Neuron (in vitro differentiated cells): ENCODE results near the gene ZBTB17.
"Not testable (repeated sequence)": the region's sequence is repeated elsewhere in the genome, so short reads cannot be mapped to it uniquely, and the experiment has no call there.

ENCODE experiments used
- H2AFZ ChIP-seq: one replicate; pipeline ENCODE4 v1.6.1; 2013; ENCODE audit warnings: low read depth, mild to moderate bottlenecking, inconsistent platforms, low read length, moderate library complexity
- H3K27me3 ChIP-seq: one replicate; pipeline ENCODE4 v1.6.1; 2013; ENCODE audit warnings: low read length; ENCODE audit not compliant: insufficient read depth
- H3K36me3 ChIP-seq: one replicate; pipeline ENCODE4 v1.6.1; 2013; ENCODE audit warnings: low read length; ENCODE audit not compliant: insufficient read depth
- H3K4me1 ChIP-seq: one replicate; pipeline ENCODE4 v1.6.1; 2013; ENCODE audit warnings: low read length; ENCODE audit not compliant: insufficient read depth
- H3K4me3 ChIP-seq: 2 replicates; pipeline ENCODE4 v1.5.1; 2013; ENCODE audit warnings: mild to moderate bottlenecking, low read length, moderate library complexity
- H3K9me3 ChIP-seq: one replicate; pipeline ENCODE4 v1.6.1; 2013; ENCODE audit warnings: low read length

ZBTB17 gene

DNA sequence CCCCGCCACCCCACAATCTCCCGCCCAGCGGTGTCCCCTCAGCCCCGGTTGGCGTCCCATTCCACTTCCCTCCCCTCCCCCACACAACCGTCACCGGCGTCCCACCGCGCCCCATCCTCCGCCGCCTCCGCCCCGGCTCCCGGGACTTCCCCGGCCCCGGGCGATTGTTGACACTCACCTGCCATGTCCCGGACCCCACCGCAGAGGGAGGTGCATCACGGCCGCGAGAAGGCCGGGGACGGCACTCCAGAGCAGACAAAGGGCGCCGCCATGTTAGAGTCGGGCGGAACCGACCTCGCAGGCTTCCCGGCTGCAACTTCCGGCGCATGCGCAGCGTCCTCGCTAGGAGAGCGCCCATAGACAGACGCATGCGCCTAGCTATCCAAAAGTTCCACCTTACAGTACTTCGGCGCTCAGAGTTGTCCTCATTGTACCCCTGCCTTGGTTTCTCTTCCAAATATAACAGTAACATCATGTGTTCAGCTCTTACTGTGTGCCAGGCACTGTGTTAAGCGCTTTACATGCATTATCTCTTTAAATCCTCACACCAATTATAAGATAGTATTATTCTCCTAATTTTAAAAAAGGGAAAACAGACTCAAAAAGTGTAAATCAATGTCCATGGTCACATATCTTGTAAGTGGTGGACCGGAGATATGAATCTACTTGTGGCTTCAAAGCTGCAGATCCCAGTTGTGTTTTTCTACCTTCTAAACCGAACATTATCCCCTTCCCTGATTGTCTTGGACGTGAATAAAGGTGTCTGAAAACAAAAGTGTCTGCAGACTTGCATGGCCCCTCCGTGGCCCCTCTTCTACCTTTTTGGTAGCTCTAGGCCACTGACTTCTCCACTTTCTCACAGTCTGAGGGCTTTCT is at the start of gene ZBTB17:
TSS of gene ZBTB17 (minus strand) at position 297 of the 876 bp plus-strand sequence. CDS start 27,606 bp downstream, outside the sequence.
- H3K4me1 ChIP-seq: peaks cover 14% of the 10 kb centered on the region
- peak within 1 kb of the TSS; percentile 89 for H3K4me3 ChIP-seq
- H2AFZ ChIP-seq: peak within 1 kb of the TSS; percentile 93
- H3K27me3 ChIP-seq: no peaks in the 10 kb centered on the region
- peaks cover 4% of the 10 kb centered on the region for H3K9me3 ChIP-seq
- peaks cover 18% of the 10 kb centered on the region for H3K36me3 ChIP-seq

DNA sequence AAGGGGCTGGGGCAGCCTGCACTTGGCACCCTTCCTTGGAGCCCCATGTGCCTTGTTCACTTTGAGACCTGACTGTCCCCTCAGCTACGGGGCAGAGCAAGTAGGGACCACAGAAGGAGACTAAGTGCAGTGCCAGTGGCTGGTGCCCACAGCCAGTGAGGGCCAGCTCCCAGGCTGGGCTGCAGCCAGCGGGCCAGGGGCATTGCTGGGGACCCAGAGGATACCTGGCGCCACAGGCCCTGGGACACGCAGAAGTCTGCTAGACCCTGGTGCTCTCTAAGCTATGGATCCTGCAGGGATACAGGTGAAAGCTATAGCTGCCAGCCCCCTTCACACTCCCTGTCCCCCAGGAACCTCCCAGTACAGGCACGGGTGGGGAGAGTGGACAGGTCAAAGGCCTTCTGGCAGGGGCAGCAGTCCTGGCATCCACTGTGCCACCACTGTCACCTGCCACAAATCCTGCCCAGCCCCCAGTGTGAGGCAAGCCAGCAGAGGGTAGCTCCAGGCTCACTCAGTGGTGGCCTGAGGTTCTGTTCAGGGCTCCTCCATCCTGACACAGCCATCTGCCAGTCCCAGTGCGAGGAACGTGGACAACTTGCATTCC is 47.3 kb upstream of the ZBTB17 start:
- Histone ChIP-seq H3K36me3 (no peaks in the 10 kb centered on the region), H3K4me1 (peaks cover 9% of the 10 kb centered on the region), H2AFZ (no peak overlapping the region), H3K4me3 (no peak overlapping the region), H3K9me3 (no peaks in the 10 kb centered on the region), H3K27me3 (peaks cover 68% of the 10 kb centered on the region)

DNA sequence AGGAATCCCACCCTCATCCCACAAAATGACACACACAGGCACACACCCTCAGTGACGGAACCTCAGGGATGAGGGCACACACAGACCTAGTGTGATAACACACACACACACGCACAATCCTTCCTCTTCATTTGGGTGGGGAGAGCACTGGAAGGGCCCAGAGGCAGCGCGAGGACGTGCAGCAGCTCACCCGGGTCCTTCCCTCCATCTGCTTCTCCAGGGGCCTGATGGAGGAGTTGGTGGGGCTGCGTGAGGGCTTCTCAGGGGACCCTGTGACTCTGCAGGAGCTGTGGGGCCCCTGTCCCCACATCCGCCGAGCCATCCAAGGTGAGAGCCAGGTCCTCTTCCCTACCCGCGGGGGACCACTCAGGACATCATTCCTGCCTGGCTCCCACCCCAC is 46.5 kb upstream of the ZBTB17 start:
- Histone ChIP-seq H3K4me3 (no peak overlapping the region), H3K4me1 (peaks cover 14% of the 10 kb centered on the region), H3K9me3 (no peaks in the 10 kb centered on the region), H2AFZ (no peak overlapping the region), H3K27me3 (peaks cover 66% of the 10 kb centered on the region), H3K36me3 (no peaks in the 10 kb centered on the region)

DNA sequence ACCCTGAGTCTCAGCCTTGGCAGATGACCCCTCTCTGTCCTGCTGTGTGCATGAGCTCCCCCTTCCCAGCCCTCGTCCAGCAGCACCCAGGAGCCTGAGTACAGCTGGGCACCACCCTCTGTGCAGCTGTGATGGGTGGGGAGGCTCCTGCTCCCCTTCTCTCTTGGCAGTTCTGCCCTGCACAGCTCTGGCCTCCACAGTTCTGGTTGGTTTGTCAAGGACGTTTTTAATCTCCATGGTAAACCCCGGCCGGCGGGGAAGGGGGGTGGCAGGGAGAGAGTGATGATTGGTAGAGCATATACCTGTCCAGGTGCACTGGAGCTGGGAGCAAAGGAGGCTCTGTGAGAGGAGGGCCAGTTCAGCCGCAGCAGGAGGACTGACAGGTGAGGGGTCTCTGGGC is 45.8 kb upstream of the ZBTB17 start, which contains the start of gene CLCNKA:
TSS of gene CLCNKA (plus strand) at position 356 of the 400 bp plus-strand sequence. CDS start 584 bp downstream, outside the sequence.
- H2AFZ ChIP-seq: no peak within 1 kb of the TSS
- no peaks in the 10 kb centered on the region for H3K9me3 ChIP-seq
- H3K36me3 ChIP-seq: no peaks in the 10 kb centered on the region
- no peak within 1 kb of the TSS for H3K4me3 ChIP-seq
- peaks cover 69% of the 10 kb centered on the region for H3K27me3 ChIP-seq
- peaks cover 12% of the 10 kb centered on the region for H3K4me1 ChIP-seq

DNA sequence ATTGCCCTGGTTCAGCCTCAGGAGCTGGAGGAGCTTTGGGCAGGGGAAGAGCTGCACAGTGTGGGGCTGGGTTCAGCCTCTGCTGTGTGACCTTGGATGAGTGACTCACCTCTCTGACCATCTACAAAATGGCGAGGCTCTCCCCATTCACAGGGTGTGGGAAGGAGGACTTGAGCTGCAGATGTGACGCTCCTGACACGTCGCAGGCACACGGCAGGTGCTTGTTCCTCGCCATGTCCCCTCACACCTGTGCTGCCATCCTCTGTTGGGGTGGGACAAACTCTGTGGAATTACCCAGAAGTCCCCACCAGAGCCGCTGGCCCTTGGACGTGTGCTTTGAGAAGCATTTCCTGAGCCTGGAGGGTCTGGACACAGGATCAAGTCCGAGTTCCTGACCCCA is 45.0 kb upstream of the ZBTB17 start:
- H2AFZ ChIP-seq, H3K36me3 ChIP-seq, H3K4me3 ChIP-seq, H3K9me3 ChIP-seq: not testable (repeated sequence)
- H3K27me3 ChIP-seq: peaks cover 75% of the 10 kb centered on the region
- H3K4me1 ChIP-seq: peaks cover 12% of the 10 kb centered on the region

DNA sequence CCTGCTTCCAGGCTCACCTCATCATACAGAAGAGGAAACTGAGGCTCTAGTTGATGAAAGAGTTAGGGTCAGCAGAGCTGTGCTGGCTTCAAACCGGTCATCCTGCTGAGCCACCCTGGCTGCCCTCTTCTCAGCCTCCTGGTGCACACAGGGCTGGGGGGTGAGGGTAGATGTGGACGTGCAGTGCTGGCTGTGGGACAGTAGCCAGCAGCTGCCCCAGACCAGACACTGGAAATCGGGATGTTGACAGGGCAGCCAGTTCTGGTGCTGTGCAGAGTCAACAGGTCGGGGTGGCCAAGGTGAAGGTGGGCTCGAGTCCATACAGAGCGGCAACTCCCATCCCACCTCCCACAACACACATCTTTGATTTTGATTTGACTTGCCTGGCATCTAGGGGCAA is 44.4 kb upstream of the ZBTB17 start:
- no peaks in the 10 kb centered on the region for H3K36me3 ChIP-seq
- H3K4me1 ChIP-seq: peaks cover 12% of the 10 kb centered on the region

DNA sequence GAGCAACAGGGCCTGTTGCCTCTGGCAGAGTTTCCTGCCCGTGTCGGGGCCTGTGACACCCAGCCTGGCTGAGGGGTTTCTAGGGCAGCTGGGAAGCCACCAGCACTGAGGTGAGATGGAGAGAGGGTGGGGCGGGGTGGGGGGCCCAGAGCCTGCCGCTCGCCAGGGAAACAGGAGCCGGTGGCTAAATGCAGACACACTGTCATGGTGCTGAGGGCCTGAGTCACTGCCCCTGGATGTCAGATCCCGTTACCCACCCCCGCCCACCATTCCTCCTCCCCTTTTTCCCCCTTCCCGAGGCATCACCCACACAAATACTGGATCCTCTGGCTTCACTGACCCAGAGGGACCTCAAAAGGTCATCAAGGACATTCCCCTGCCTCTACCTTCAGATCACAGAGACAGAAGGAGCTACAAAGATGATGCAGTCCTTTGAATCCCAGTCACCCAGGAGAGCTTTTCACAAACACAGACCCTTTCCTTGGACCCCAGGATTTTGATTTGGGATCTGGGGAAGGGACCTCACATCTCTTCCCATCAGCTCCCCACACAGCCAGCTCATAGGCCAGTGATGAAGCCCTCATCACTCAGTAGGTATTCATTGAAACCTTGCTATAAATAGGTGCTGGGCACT is 43.9 kb upstream of the ZBTB17 start:
- no peak overlapping the region for H2AFZ ChIP-seq
- no peaks in the 10 kb centered on the region for H3K36me3 ChIP-seq
- peaks cover 77% of the 10 kb centered on the region for H3K27me3 ChIP-seq
- peaks cover 12% of the 10 kb centered on the region for H3K4me1 ChIP-seq
- no peak overlapping the region for H3K4me3 ChIP-seq
- no peaks in the 10 kb centered on the region for H3K9me3 ChIP-seq

More for the DNA sequence above, 44.4 kb upstream of the ZBTB17 start:
- no peaks in the 10 kb centered on the region for H3K9me3 ChIP-seq
- H2AFZ ChIP-seq: no peak overlapping the region
- no peak overlapping the region for H3K4me3 ChIP-seq
- H3K27me3 ChIP-seq: peaks cover 77% of the 10 kb centered on the region

DNA sequence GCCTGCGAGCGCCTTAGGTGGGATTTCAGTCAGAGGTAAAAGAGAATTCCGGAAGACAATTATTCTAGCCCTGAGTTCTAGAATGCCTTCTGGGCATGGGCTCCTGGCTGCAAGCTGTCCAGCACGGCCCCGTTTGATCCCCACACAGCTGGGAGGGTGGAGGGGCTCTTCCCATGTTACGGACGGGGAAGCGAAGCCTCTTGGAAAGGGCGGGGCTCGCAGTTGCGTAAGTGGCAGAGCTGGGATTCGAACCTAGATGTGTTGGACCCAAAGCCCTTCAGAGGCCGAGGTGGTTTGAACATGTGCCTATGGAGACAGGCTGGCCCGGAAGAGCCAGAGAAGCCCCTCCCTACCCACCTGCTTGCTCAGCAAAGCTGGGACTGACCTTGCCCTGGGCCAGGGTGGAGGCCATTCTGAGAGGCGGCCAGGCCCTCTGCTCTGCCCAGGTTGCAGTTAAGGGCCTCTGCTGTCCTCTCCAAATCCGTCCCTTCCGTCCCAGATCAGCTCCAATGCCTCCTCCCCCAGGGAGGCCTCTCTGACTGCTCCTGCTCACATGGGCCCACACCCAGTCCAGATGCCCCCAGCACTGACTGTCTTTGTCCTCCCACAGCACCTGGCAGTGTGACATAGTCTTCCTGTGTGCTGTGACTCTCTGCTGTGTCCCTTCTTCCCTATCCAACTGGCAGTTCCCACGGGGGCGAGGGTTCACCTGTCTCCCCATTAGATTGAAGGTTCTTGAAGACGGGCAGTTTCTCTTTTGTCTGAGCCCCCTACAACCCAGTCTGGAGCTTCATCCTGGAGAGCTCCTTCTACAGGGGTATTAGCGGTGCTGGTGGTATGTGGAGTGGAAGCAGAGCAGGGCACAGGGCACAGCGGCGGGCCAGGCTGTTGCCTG is 43.1 kb upstream of the ZBTB17 start:
- no peaks in the 10 kb centered on the region for H3K36me3 ChIP-seq
- no peak overlapping the region for H3K4me3 ChIP-seq
- peaks cover 12% of the 10 kb centered on the region for H3K4me1 ChIP-seq
- no peak overlapping the region for H2AFZ ChIP-seq
- no peaks in the 10 kb centered on the region for H3K9me3 ChIP-seq
- H3K27me3 ChIP-seq: peaks cover 79% of the 10 kb centered on the region

DNA sequence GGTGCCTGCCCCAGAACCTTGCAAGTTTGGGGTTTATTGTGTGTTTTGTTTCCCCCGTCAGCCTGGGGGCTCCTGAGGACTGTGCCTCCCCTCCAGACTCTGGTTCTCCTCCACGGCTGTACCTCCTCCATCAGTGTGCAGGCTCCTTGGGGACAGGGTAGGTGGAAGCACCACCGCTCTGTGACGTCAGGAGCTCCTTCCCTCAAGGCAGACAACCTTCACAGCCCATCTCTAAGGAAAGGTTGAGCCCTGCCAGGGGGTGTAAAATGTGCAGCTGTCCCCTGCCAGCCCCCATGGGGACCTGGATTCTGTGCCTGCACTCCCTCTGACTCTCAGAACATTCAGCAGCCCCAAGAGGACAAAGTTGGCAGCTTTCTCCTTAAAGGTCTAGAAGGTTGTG is 42.4 kb upstream of the ZBTB17 start:
- Histone ChIP-seq H3K4me3 (no peak overlapping the region), H3K36me3 (no peaks in the 10 kb centered on the region), H3K9me3 (no peaks in the 10 kb centered on the region), H3K4me1 (peaks cover 14% of the 10 kb centered on the region), H3K27me3 (peaks cover 75% of the 10 kb centered on the region), H2AFZ (no peak overlapping the region)

DNA sequence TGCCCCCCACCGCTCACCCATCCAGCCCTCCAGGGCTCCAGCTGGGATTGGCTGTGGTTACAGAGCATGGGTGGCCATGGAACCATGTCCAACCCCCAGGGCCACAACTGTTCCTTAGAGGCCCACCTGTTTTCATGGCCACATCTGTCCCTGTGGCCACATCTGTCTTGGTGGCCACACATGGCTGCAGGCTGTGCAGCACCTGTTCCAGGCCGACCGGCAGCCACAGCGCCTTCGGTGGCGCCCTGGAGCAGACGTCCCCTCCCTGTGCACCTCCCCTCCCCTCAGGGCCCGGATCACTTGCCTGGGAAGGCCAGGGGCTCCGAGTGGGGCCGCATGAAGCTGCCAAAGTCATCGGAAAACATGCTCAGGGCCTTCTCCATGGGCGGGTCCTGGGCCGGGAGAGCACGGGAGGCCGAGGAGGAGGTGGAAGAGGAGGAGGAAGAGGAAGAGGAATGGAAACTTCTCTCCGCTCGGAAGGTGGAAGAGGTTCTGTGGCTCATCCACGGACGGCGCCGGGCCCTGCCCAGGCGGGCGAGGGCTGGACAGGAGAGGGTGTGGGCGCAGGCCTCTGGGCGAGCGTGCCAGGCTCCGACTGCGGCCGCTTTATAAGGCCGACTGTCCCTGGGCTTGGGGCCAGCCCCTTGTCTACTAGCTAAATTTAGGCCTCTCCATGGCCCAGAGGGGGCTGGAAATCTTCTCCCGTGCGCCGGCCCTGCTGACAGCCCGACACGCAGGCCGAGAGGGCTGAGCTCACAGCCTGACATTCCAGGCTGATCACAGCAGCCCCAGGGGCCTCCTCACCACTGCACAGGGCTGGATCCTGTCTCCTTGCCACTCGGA is 41.8 kb upstream of the ZBTB17 start, which contains the start of gene HSPB7:
TSS of gene HSPB7 (minus strand) at position 583 of the 843 bp plus-strand sequence. CDS start at position 503, 80 bp downstream.
- no peak within 1 kb of the TSS for H2AFZ ChIP-seq
- no peaks in the 10 kb centered on the region for H3K36me3 ChIP-seq
- H3K4me1 ChIP-seq: peaks cover 19% of the 10 kb centered on the region
- H3K9me3 ChIP-seq: no peaks in the 10 kb centered on the region
- H3K4me3 ChIP-seq: no peak within 1 kb of the TSS
- H3K27me3 ChIP-seq: peaks cover 68% of the 10 kb centered on the region

DNA sequence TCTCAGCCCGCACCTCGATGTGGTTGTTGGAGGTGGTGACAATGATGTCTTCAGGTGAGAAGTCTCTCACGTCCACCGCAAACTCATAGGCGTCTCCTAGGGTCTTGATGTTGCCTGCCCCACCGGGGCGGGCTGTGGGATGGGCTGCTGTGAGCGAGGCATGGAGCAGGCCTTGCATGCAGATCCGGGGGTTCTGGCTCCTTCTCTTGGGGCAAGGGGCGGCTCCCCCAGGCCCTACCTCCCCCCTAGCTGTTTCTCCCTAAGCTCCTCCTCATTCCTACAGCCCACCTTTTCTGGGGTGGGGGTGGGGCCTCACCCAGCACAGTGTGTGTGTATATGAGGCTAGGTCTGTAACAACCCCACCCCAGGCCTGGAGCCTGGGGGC is 41.2 kb upstream of the ZBTB17 start:
- Histone ChIP-seq H3K9me3 (no peaks in the 10 kb centered on the region), H3K4me3 (no peak overlapping the region), H3K4me1 (peaks cover 19% of the 10 kb centered on the region), H3K27me3 (peaks cover 67% of the 10 kb centered on the region), H3K36me3 (no peaks in the 10 kb centered on the region), H2AFZ (no peak overlapping the region)
